Measurements from ENCODE around the gene FAM151B.

Gene FAM151B

GRCh38 chr5:80591352-80591751 is 103.5 kb downstream of the FAM151B start:
- no peak for DNase-seq

GRCh38 chr5:80592105-80592504 is 104.2 kb downstream of the FAM151B start:
- DNase-seq = no peak

Data from CD4-positive, alpha-beta T cell treated with Interleukin-6 for 4 hours (primary cell).